CD1c-positive myeloid dendritic cell (primary cell): ENCODE data around the gene ROBO1.
"Not testable (repeated sequence)": the region's sequence is repeated elsewhere in the genome, so short reads cannot be mapped to it uniquely, and the experiment has no call there.

Source experiments
- DNase-seq: peaks from one replicate; pipeline ENCODE4 v3.0.0-alpha.2; 2016; ENCODE audit errors: extremely low spot score

ROBO1 gene

GRCh38 chr3:78802562-78802930 lies 965.3 kb downstream of the ROBO1 start:
- no peak for DNase-seq

- DNase-seq: no peak
These were observed 965.8 kb downstream of the ROBO1 start for GRCh38 chr3:78801926-78802561.

GRCh38 chr3:78799681-78800080 lies 968.1 kb downstream of the ROBO1 start:
- DNase-seq: no peak

GRCh38 chr3:78798266-78798832 lies 969.4 kb downstream of the ROBO1 start:
- no peak for DNase-seq

- no peak for DNase-seq
These were observed 973.4 kb downstream of the ROBO1 start for GRCh38 chr3:78794431-78794830.

GRCh38 chr3:78792733-78793132 lies 975.1 kb downstream of the ROBO1 start:
- DNase-seq: no peak

GRCh38 chr3:78792212-78792611 lies 975.6 kb downstream of the ROBO1 start:
- DNase-seq: no peak

GRCh38 chr3:78791753-78792152 lies 976.0 kb downstream of the ROBO1 start:
- DNase-seq: no peak

GRCh38 chr3:78788839-78789238 lies 979.0 kb downstream of the ROBO1 start:
- DNase-seq: no peak

- DNase-seq: no peak
These were observed 982.8 kb downstream of the ROBO1 start for GRCh38 chr3:78785004-78785403.

- no peak for DNase-seq
These were observed 986.4 kb downstream of the ROBO1 start for GRCh38 chr3:78781351-78781750.

GRCh38 chr3:78765671-78766485 lies 1001.9 kb downstream of the ROBO1 start:
- DNase-seq: no peak

GRCh38 chr3:78764634-78765033 lies 1003.2 kb downstream of the ROBO1 start:
- DNase-seq: no peak

GRCh38 chr3:78762121-78762520 lies 1005.7 kb downstream of the ROBO1 start:
- DNase-seq: no peak

- DNase-seq: no peak
These were observed 1006.7 kb downstream of the ROBO1 start for GRCh38 chr3:78761126-78761525.

GRCh38 chr3:78757731-78758130 lies 1010.1 kb downstream of the ROBO1 start:
- no peak for DNase-seq

- no peak for DNase-seq
These were observed 1013.6 kb downstream of the ROBO1 start for GRCh38 chr3:78754066-78754743.

- DNase-seq: no peak
These were observed 1016.5 kb downstream of the ROBO1 start for GRCh38 chr3:78751266-78751665.

GRCh38 chr3:78750291-78750690 lies 1017.5 kb downstream of the ROBO1 start:
- DNase-seq: not testable (repeated sequence)

- no peak for DNase-seq
These were observed 1018.7 kb downstream of the ROBO1 start for GRCh38 chr3:78749056-78749455.

- no peak for DNase-seq
These were observed 1022.0 kb downstream of the ROBO1 start for GRCh38 chr3:78745847-78746246.

GRCh38 chr3:78742491-78742890 lies 1025.3 kb downstream of the ROBO1 start:
- DNase-seq: no peak

- no peak for DNase-seq
These were observed 1025.8 kb downstream of the ROBO1 start for GRCh38 chr3:78742041-78742440.
